HFF-Myc (cell line): ENCODE results near the gene HACD2.

Experiments used
- DNase-seq: peaks from one replicate; pipeline ENCODE4 v3.0.0-alpha.2; 2011; ENCODE audit warnings: low read depth; ENCODE audit errors: extremely low read depth
- H3K4me3 ChIP-seq: replicated peaks from 2 replicates; pipeline ENCODE4 v1.5.1; 2011; ENCODE audit warnings: low read depth, mild to moderate bottlenecking, control low read depth, low read length
- CTCF ChIP-seq: IDR thresholded peaks from 2 replicates; pipeline ENCODE4 v1.5.1; 2012; ENCODE audit warnings: mild to moderate bottlenecking, low read depth, low read length, control low read depth; ENCODE audit errors: missing control alignments

HACD2 gene

GRCh38 chr3:123528130-123528529 is 56.7 kb downstream of the HACD2 start:
- TF ChIP-seq CTCF = no peak
- no peak for DNase-seq
- H3K4me3 ChIP-seq = no peak overlapping the region

GRCh38 chr3:123527046-123527445 is 57.8 kb downstream of the HACD2 start:
- DNase-seq = no peak
- no peak overlapping the region for H3K4me3 ChIP-seq
- TF ChIP-seq CTCF = no peak

GRCh38 chr3:123526474-123526873 is 58.4 kb downstream of the HACD2 start:
- TF ChIP-seq CTCF = no peak
- no peak overlapping the region for H3K4me3 ChIP-seq

GRCh38 chr3:123525433-123525832 is 59.4 kb downstream of the HACD2 start:
- no peak for TF ChIP-seq CTCF
- no peak for DNase-seq
- no peak overlapping the region for H3K4me3 ChIP-seq

More at GRCh38 chr3:123526474-123526873, 58.4 kb downstream of the HACD2 start:
- no peak for DNase-seq

- H3K4me3 ChIP-seq = no peak overlapping the region
- no peak for DNase-seq
Measured at GRCh38 chr3:123524981-123525380, 59.9 kb downstream of the HACD2 start.

GRCh38 chr3:123523023-123523412 is 61.8 kb downstream of the HACD2 start:
- TF ChIP-seq CTCF = no peak
- DNase-seq = no peak

More at GRCh38 chr3:123524981-123525380, 59.9 kb downstream of the HACD2 start:
- no peak for TF ChIP-seq CTCF

GRCh38 chr3:123522320-123523022 is 62.4 kb downstream of the HACD2 start:
- H3K4me3 ChIP-seq = no peak overlapping the region
- TF ChIP-seq CTCF = no peak
- DNase-seq = no peak

More at GRCh38 chr3:123523023-123523412, 61.8 kb downstream of the HACD2 start:
- no peak overlapping the region for H3K4me3 ChIP-seq
